BLaER1 treated with 17β-estradiol and CSF1 and Interleukin-3, amounts not matched to agents 10 nM and 100 nM (cell line): ENCODE measurements around the gene CDK13.

ENCODE experiments used
- H3K27ac ChIP-seq, 11 experiments: shearing (Covaris generic); formaldehyde crosslinking; 2 replicates each; pipeline ENCODE4 v1.8.1; 2022
- H3K27me3 ChIP-seq, 11 experiments: shearing (Covaris generic); formaldehyde crosslinking; 2 replicates each; pipeline ENCODE4 v1.8.1; 2022
- H3K36me3 ChIP-seq, 11 experiments: shearing (Covaris generic); formaldehyde crosslinking; 2 replicates each; pipeline ENCODE4 v1.8.1; 2022
- H3K4me1 ChIP-seq, 10 experiments: shearing (Covaris generic); formaldehyde crosslinking; 2 replicates each; pipeline ENCODE4 v1.8.1; 2022
- H3K4me2 ChIP-seq, 11 experiments: shearing (Covaris generic); formaldehyde crosslinking; 2 replicates each; pipeline ENCODE4 v1.8.1; 2022
- H3K4me3 ChIP-seq, 10 experiments: shearing (Covaris generic); formaldehyde crosslinking; 2 replicates each; pipeline ENCODE4 v1.8.1; 2022
- H3K9ac ChIP-seq, 11 experiments: shearing (Covaris generic); formaldehyde crosslinking; 2 replicates each; pipeline ENCODE4 v1.8.1; 2022
- H3K9me3 ChIP-seq, 11 experiments: shearing (Covaris generic); formaldehyde crosslinking; replicated peaks in 1 of 11; 2 replicates each; pipeline ENCODE4 v1.8.1; 2022
- H4K20me1 ChIP-seq, 11 experiments: shearing (Covaris generic); formaldehyde crosslinking; 2 replicates each; pipeline ENCODE4 v1.8.1; 2022
- Cebpa-rat ChIP-seq, 11 experiments: shearing (Covaris generic); IDR thresholded peaks; 2 replicates each; pipeline ENCODE4 v1.8.1; 2022

The CDK13 gene

GRCh38 chr7:40148671-40149070, 198.6 kb downstream of the CDK13 start:
- H3K4me1 ChIP-seq = no peaks in the 10 kb centered on the region
- TF ChIP-seq Cebpa-rat (IDR thresholded peaks at IDR 0.05) = no peak
- H3K9ac ChIP-seq = no peak overlapping the region
- H3K4me3 ChIP-seq = no peak overlapping the region
- H3K27me3 ChIP-seq = no peaks in the 10 kb centered on the region
- no peak overlapping the region for H3K4me2 ChIP-seq
- no peak overlapping the region for H3K27ac ChIP-seq
- no peaks in the 10 kb centered on the region for H4K20me1 ChIP-seq
- H3K36me3 ChIP-seq = no peaks in the 10 kb centered on the region
- peaks cover 0 to 21% (median 19%) of the 10 kb centered on the region in 11 experiments; a peak in 18 of 22 replicates for H3K9me3 ChIP-seq
